Mononuclear cell (primary cell): ENCODE results near the gene SCGB2B2. TPM values are rescaled to one million over a fixed set of nuclear protein-coding genes. Genes with fewer than 3 reads are reported as not detected.
"Not testable (repeated sequence)": the region's sequence is repeated elsewhere in the genome, so short reads cannot be mapped to it uniquely, and the experiment has no call there.

Source experiments
- H3K27me3 ChIP-seq: 2 replicates; pipeline ENCODE4 v1.6.0; 2011; ENCODE audit warnings: low read length, control low read depth; ENCODE audit not compliant: insufficient read depth
- H3K4me1 ChIP-seq: 2 replicates; pipeline ENCODE4 v1.5.1; 2011; ENCODE audit warnings: mild to moderate bottlenecking, low read length, control low read depth; ENCODE audit not compliant: insufficient read depth
- H3K4me3 ChIP-seq: 2 replicates; pipeline ENCODE4 v1.5.1; 2011; ENCODE audit warnings: mild to moderate bottlenecking, low read length, moderate library complexity
- H3K9me3 ChIP-seq: 2 replicates; pipeline ENCODE4 v1.5.1; 2011; ENCODE audit warnings: low read depth, mild to moderate bottlenecking, control low read depth, low read length
- total RNA-seq: library from RNA; depleted of rRNA; stranded (reverse); fragments of >200 nt; gene quantifications from one replicate; pipeline ENCODE4 v1.2.3, GENCODE V29; 2012

The SCGB2B2 gene, protein sequence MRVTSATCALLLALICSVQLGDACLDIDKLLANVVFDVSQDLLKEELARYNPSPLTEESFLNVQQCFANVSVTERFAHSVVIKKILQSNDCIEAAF
- total RNA-seq: 0.10 TPM

DNA sequence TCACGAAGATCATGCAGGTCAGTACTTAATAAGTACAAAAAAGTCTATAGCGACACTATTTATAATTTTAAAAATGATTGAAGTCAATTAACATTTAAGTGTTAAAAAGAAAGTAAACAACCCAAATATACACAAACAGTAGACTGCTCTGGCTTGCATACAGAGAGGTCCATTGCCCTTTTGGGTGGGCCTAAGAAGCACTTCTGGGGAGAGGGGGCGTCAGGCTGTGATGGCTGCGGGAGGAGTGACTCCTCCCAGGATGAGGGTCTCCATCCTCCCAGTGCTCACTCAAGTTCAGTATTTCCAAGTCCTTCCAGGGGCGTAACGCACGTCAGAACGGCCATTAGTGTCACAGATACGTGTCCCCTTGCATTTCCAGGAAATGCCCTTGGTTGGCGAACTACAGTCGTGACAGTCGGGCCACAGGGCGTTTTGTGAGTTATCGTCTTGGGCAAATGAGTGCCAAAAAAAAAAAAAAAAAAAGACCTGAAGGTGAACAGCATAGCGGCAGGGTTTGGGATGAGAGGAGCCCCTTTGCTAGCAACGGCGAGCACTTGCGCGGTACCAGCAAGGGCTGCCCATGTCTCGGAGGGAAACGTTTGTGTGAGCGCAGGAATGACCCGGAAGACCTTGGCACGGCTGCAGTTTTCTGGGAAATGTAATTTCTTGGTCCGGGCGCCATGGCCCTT is at the start of gene SCGB2B2:
Gene SCGB2B2 (minus strand): TSS at position 463 of the 689 bp plus-strand sequence. CDS start 82,596 bp downstream, outside the sequence.
- peaks cover 14% of the 10 kb centered on the region for H3K9me3 ChIP-seq
- peaks cover 5% of the 10 kb centered on the region for H3K27me3 ChIP-seq
- peak within 1 kb of the TSS; percentile 76 for H3K4me3 ChIP-seq
- peaks cover 15% of the 10 kb centered on the region for H3K4me1 ChIP-seq

DNA sequence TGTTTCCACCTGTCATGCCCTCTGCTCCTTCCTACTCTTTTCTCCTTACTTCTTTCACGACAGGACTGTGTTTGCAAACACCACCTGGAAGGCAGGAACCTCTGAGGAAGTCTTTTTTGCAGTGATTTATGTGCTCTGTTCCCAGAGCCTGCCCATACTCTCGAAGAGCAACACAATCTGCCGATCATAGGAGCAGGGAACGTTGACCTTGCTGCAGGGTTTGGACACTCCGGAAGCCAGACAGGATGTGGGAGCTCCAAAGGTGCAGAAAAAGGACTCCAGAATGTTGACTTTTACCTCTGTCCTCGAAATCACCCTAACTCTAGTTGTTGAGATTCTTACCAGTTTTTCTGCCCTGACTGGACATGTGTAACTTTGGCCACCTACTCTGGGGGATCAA is 48.4 kb upstream of the SCGB2B2 start:
- no peaks in the 10 kb centered on the region for H3K4me1 ChIP-seq
- no peaks in the 10 kb centered on the region for H3K9me3 ChIP-seq
- peaks cover 5% of the 10 kb centered on the region for H3K27me3 ChIP-seq
- H3K4me3 ChIP-seq: no peak overlapping the region

DNA sequence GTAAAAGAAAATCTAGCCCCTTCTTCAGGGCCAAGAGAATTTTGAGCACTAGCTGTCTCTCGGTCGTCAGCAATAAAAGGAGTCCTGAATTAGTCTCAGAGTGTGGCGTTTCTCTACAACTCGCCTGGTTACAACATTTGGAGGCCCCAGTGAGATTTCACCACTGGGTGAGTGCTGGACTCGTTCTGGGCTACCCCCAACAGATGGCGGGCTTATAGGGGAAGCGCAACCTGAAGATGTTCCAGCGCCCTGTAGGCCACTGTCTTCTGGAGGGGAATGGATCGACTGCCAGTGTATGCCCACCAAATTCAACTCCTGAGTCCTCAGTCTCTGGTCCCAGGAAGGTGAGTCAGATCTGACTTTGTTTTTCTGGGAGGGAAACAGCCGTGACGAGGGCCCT is 45.4 kb upstream of the SCGB2B2 start:
- H3K27me3 ChIP-seq: peaks cover 6% of the 10 kb centered on the region
- no peaks in the 10 kb centered on the region for H3K9me3 ChIP-seq
- H3K4me1 ChIP-seq: no peaks in the 10 kb centered on the region
- no peak overlapping the region for H3K4me3 ChIP-seq

DNA sequence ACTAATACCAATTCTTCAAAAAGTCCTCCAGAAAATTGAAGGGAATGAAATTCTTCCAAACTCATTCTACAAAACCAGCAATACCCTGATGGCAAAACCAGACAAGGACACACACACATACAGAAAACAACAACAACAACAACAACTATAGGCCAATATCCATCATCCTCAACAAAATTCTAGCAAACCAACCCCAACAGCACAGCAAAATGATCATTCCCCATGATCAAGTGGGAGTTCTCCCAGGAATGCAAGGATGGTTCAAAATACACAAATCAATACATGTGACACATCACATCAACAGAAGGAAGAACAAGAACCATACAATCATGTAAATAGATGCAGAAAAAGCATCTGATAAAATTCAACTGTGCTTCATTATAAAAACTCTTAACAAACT is 38.4 kb upstream of the SCGB2B2 start:
- no peak overlapping the region for H3K4me3 ChIP-seq
- H3K27me3 ChIP-seq: peaks cover 27% of the 10 kb centered on the region
- no peaks in the 10 kb centered on the region for H3K4me1 ChIP-seq
- H3K9me3 ChIP-seq: peaks cover 35% of the 10 kb centered on the region

GRCh38 chr19:34713262-34713637 is 36.3 kb upstream of the SCGB2B2 start:
- no peaks in the 10 kb centered on the region for H3K4me1 ChIP-seq
- no peak overlapping the region for H3K4me3 ChIP-seq
- H3K27me3 ChIP-seq: peaks cover 27% of the 10 kb centered on the region
- H3K9me3 ChIP-seq: peaks cover 35% of the 10 kb centered on the region

GRCh38 chr19:34712395-34713261 is 35.7 kb upstream of the SCGB2B2 start:
- peaks cover 26% of the 10 kb centered on the region for H3K27me3 ChIP-seq
- H3K4me3 ChIP-seq: no peak overlapping the region
- no peaks in the 10 kb centered on the region for H3K4me1 ChIP-seq
- peaks cover 35% of the 10 kb centered on the region for H3K9me3 ChIP-seq

- Histone ChIP-seq H3K4me3 (no peak overlapping the region), H3K4me1 (no peaks in the 10 kb centered on the region), H3K27me3 (peaks cover 22% of the 10 kb centered on the region), H3K9me3 (peaks cover 35% of the 10 kb centered on the region)
Observed at GRCh38 chr19:34711890-34712289, 34.9 kb upstream of the SCGB2B2 start.

GRCh38 chr19:34707661-34708060 is 30.7 kb upstream of the SCGB2B2 start:
- Histone ChIP-seq H3K4me3 (no peak overlapping the region), H3K4me1 (no peaks in the 10 kb centered on the region), H3K9me3 (no peaks in the 10 kb centered on the region), H3K27me3 (no peaks in the 10 kb centered on the region)

GRCh38 chr19:34692549-34692948 is 15.6 kb upstream of the SCGB2B2 start:
- Histone ChIP-seq H3K4me1 (no peaks in the 10 kb centered on the region), H3K9me3 (peaks cover 6% of the 10 kb centered on the region), H3K4me3 (no peak overlapping the region), H3K27me3 (peaks cover 3% of the 10 kb centered on the region)

DNA sequence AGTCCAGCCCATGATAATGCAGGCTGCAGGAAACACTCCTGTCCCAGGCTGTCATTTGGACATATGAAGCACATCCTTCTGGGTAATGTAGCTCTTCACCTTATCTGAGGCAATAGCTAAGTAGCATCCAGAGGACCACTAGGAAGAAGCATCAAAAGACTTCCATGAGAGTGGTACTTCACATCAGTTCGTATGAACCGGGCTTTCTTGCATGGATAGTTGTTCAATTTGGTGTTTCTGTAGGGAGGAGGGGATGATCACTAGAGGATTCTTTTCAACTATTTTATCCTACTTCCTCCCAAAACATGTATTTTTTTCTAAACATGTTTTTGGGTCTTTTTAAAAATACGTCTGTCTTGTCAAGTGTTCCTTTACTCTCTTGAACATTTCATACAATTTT is 13.4 kb upstream of the SCGB2B2 start:
- peaks cover 28% of the 10 kb centered on the region for H3K9me3 ChIP-seq
- H3K4me1 ChIP-seq: no peaks in the 10 kb centered on the region

GRCh38 chr19:34688592-34688991 is 11.6 kb upstream of the SCGB2B2 start:
- Histone ChIP-seq H3K27me3 (peaks cover 3% of the 10 kb centered on the region), H3K4me3 (no peak overlapping the region), H3K9me3 (peaks cover 46% of the 10 kb centered on the region), H3K4me1 (no peaks in the 10 kb centered on the region)

More for the DNA sequence above, 13.4 kb upstream of the SCGB2B2 start:
- no peak overlapping the region for H3K4me3 ChIP-seq
- peaks cover 3% of the 10 kb centered on the region for H3K27me3 ChIP-seq

- no peaks in the 10 kb centered on the region for H3K27me3 ChIP-seq
- H3K4me1 ChIP-seq: no peaks in the 10 kb centered on the region
- peaks cover 58% of the 10 kb centered on the region for H3K9me3 ChIP-seq
- H3K4me3 ChIP-seq: no peak overlapping the region
Observed at GRCh38 chr19:34687348-34687747, 10.4 kb upstream of the SCGB2B2 start.

- H3K27me3 ChIP-seq: no peaks in the 10 kb centered on the region
- H3K9me3 ChIP-seq: peaks cover 65% of the 10 kb centered on the region
- H3K4me3 ChIP-seq: no peak overlapping the region
- H3K4me1 ChIP-seq: no peaks in the 10 kb centered on the region
Observed at GRCh38 chr19:34686455-34686854, 9.5 kb upstream of the SCGB2B2 start.

DNA sequence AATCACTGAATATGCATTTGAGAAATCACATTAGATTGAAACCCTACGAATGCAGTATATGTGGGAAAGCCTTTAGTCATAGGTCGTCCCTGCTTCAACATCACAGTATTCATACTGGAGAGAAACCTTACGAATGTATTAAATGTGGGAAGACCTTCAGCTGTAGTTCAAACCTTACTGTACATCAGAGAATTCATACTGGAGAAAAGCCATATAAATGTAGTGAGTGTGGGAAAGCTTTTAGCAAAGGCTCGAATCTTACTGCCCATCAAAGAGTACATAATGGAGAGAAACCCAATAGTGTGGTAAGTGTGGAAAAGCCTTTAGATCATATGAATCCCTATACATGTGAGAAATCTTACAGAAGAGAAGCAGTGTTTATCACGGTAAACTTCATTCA is 8.3 kb upstream of the SCGB2B2 start:
- not testable (repeated sequence) for H3K27me3 ChIP-seq, H3K4me3 ChIP-seq, H3K4me1 ChIP-seq
- peaks cover 75% of the 10 kb centered on the region for H3K9me3 ChIP-seq

DNA sequence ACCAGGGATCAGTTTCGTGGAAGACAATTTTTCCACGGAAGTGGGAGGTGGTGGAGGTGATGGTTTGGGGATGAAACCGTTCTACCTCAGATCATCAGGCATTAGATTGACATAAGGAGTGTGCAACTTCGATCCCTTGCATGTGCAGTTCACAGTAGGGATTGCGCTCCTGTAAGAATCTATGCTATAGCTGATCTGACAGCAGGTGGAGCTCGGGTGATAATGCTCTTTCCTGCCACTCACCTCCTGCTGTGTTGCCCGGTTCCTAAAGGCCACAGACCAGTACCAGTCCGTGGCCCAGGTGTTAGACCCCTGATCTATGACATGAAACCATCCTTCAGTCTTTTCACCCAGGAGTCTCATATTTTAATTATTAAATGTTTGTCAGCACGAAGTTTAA is 4.5 kb upstream of the SCGB2B2 start:
- H3K9me3 ChIP-seq: peaks cover 58% of the 10 kb centered on the region
- no peaks in the 10 kb centered on the region for H3K27me3 ChIP-seq
- peaks cover 13% of the 10 kb centered on the region for H3K4me1 ChIP-seq
- no peak overlapping the region for H3K4me3 ChIP-seq
